SKM-1 treated with dmso at 0.1 percent for 144 hours (cell line): ENCODE measurements around the gene WFIKKN2.

Experiments used
- DNase-seq: peaks from one replicate; lab custom pipeline; 2025; ENCODE audit not compliant: unreplicated experiment; lab: John Stamatoyannopoulos, UW

WFIKKN2 gene

DNA sequence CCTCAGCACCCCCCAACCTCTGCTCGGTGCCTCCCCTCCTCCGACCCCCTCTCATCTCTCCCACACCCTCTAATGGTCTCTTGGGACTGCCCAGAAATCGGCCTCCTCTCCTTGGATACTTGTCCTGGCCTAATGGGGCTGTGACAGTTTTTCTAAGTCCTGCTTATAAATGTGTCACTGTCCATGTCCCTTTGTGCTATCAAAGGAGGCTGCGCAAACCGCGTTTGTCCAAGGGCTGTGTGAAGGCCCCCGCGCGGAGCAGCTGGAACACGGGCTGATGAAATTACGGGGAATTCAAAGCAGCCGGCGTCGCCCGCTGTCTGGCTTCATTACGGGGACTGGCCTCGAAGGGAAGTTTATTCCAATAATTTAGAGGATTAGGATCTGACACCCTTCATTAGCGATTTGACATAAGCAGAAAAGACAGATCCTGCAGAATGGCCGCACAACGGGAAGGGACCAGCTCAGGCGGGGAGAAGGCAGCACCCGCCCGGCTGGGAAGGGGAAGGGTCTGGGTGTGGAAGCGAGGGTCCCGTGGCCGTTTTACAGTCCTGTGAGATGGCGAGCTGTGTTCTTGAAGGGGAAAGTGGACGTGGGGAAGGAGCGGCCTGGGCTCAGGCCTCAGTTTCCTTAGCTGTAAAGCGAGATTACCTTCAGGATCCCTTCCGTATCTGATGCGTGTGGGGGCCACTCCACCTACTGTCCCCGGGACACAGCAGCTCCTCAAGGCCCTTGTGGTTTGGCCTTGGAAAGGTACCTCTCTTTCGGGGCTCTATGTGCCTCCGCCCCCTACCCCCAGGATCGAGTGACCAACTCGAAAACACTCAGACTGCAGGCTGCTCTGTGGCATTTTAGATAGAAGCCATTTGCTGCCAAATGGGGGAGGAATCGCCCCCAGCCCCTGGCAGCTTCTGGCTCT, 1.6 kb upstream of the WFIKKN2 start:
- DNase-seq = no peak

DNA sequence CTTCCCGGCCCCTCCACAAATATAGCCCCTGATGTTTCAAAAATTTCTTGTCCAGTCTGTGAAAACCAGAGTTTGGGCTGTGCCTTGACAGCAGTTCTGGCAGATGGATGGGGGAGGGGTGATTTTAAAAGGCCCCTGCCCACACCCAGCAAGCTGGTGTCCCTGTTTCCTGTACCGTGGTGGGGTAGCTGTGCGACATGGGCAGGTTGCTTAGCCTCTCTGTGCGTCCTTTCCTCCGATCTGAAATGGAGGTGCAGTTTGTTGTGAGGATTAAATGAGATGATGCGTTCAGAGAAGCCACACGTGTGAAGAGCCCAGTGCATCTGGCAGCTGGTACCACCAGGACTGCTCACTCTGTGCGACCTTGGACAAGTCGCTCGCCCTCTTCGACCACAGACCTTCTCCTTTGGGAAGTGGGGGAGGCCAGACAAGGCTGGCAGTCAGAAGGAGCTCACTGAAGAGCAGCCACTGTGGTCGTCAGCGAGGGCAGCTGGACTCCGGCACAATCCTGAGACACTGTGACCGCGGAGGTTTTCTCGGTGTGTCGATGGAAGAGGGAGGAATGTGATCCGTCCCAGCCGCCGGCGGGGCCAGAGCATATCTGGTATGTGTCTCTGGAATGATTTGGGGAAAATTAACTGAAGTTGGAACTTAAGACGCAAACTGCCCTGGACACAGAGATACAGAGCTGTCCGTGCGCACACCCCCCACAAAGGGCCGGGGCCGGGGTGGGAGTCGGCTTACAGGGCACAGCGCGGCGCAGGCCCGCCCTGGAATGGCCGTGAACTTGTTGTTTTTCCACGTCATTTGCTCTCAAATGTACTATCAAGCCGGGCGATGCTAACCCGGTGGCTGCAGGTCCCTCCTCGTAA, 721 bp upstream of the WFIKKN2 start:
- no peak for DNase-seq

DNA sequence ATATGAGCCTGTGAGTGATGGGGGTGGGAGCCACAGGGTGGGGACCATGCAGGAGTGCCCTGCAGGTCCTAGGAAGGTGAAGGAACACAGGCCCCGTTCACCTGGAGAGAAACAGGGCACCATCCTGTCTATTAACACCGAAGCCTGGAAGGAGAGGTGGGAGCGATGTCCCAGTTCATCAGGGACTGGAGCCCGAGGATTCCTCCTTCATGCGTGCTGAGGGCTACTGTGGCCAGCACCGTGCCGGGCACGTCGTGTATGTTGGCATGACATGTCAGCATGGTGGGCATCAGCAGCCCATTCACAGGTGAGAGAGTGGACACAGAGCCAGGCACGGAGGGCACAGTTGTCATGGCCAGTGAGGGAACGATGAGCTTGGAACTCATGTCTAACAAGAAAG, 1.4 kb downstream of the WFIKKN2 start:
- no peak for DNase-seq

DNA sequence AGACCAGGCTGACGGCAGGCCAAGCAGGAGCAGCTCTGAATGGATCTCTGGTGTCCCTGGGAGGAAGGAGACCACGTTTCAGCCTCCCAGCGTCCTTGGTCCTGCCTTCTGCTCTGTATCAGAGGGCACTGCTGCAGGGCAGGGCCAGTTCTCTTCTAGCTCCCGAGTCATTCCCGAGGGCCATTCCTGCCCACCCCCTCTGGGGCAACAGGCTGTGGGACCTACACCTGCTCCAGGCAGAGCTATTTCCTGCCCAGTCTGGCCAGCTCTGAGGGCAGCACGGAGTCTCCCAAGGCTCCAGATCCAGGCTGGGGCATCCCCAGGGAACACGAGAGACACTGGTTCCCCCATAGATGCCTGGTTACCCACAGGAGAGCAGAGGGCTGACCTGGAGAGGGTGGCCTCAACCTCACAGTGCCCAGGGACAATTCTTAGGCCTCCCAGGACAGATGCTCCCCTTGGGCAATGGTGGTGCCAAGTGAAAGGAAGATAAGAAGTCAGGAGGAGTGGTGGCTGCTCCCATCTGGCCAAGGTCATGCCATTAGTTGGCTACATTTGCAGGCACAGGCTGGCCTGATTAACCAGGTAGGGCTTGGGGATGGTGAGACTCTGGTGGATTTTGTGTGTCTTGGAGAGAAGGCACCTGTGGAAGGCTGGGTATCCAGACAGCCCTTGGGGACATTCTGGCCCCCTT, 2.0 kb downstream of the WFIKKN2 start:
- no peak for DNase-seq

DNA sequence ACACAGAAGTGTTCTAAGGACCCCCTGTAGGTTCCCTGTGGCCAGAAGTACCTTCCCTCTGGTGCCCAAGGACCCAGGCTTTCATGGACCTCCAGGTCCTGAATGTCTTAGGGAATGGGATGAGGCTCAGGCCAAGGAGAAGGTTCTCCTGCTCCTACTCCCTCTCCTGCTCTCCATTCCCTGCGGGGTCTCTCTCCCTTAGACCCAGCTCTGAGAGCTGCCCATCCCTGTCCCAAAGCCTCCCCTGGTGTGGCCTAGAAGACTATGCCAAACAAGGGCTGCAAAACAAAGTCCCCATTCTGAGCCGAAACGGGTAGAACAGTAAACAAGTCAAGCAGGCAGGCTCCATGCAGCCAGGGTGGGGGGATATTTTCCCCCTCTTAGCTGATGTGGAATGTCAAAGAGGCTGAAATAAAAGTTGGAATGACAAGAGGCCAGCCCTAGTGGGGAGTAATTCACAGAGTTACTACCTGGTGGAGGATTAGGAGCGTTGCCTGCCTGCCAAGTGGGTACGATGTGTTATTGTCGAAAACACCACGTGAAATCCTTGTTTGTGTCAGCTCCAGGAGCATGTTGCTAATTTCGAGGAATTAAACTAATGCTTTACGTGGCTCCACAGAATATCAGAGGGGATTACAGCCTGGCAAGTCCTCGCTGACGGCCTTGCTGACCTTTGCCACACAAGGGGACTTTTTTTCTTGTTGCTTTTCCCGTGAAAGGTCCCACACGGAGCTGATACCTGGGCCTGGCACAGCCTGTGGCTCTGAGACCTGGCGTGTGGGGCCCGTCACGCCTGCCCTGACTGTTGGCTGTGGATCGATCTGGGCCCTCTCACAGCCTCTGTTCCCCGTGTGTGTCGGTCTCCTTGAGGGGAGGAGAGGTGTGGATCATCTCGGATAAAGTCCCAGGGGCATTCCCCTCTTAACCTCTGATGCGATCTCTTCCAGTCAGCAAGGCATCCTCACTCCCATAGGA, 2.9 kb downstream of the WFIKKN2 start:
- DNase-seq = no peak

DNA sequence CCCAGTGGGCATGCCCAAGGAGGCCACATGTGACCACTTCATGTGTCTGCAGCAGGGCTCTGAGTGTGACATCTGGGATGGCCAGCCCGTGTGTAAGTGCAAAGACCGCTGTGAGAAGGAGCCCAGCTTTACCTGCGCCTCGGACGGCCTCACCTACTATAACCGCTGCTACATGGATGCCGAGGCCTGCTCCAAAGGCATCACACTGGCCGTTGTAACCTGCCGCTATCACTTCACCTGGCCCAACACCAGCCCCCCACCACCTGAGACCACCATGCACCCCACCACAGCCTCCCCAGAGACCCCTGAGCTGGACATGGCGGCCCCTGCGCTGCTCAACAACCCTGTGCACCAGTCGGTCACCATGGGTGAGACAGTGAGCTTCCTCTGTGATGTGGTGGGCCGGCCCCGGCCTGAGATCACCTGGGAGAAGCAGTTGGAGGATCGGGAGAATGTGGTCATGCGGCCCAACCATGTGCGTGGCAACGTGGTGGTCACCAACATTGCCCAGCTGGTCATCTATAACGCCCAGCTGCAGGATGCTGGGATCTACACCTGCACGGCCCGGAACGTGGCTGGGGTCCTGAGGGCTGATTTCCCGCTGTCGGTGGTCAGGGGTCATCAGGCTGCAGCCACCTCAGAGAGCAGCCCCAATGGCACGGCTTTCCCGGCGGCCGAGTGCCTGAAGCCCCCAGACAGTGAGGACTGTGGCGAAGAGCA, 4.4 kb downstream of the WFIKKN2 start:
- DNase-seq = no peak

DNA sequence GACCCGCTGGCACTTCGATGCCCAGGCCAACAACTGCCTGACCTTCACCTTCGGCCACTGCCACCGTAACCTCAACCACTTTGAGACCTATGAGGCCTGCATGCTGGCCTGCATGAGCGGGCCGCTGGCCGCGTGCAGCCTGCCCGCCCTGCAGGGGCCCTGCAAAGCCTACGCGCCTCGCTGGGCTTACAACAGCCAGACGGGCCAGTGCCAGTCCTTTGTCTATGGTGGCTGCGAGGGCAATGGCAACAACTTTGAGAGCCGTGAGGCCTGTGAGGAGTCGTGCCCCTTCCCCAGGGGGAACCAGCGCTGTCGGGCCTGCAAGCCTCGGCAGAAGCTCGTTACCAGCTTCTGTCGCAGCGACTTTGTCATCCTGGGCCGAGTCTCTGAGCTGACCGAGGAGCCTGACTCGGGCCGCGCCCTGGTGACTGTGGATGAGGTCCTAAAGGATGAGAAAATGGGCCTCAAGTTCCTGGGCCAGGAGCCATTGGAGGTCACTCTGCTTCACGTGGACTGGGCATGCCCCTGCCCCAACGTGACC, 5.0 kb downstream of the WFIKKN2 start:
- no peak for DNase-seq

DNA sequence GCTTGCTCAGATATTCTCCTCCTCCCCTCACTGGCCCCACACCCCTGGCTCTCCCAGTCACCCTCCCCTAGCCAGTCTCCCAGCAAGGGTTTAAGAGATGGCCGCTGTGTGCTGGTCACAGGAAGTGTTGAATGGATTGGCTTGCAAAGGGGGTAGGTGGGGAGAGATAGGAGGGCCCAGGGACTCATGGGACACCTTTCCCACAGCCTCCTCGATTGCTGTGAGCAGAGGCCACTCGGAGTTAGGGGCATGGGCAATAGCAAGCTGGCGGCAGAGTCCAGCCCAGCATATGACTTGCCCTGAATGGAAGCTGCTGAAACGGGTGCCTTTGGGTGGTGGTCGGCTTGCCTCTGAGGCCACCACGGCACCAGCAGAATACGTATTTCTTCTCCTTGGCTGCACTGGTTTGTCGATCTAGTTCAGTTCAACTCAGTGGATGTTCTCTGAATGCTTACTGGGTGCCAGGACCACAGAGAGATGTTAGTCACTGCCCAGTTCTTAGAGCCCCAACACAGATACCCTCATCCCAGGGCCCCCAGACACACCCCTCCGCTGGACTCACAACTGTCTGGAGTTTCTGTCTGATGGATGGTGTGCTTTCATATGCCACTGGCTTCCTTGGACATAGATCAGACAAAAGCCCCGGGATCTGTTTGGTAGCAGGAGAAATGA, 6.0 kb downstream of the WFIKKN2 start:
- DNase-seq = no peak

DNA sequence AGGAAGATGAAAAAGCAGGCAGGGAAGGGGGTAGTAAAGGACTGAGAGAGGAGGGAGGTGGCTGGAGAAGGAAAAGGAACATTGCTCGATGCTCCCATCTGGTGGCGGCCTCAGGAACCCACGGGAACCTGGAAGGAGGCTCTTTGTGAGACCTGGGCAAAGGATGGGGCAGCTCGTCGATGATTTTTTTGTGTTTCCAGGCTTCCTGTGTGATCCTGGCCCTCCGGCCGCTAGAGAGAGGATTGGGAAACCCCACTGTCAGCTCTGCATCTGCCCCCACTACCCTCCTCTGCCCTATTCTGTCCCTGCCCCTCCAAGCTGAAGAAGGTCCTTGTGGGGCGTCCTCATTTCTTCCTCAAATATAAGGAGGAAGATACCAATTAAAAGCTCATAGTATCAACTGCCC, 6.6 kb downstream of the WFIKKN2 start:
- peak; percentile 51 for DNase-seq

DNA sequence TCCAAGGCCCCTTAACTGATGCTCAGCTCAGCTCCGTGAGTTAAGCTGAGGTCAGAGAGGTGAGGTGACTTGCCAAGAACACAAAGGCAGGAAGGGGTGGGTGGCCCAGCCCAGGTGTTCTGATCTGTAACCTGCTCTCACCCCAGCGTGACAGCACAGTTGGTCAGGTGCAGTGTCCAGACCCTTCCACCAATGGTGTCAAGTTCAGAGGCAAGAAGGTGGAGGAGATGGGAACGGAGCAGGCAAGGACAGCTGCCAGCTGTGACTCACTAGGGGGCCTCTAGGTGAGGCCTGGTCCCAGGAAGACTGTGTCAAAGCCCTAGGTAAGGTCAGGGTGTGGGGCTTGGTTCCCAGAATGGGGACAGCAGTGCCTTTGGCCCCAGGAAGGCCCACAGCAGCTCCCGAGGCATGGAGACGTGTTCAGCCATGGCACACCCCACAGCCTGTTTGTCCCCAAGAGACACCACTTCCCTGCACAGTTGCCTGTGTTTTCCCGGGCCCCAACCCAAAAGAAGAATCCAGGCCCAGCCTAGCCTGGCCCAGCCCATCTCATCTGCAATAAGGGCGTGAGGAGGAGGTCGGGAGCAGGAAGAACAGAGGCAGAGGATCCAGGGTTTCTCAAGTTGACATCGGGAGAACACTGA, 7.2 kb downstream of the WFIKKN2 start:
- DNase-seq = no peak

DNA sequence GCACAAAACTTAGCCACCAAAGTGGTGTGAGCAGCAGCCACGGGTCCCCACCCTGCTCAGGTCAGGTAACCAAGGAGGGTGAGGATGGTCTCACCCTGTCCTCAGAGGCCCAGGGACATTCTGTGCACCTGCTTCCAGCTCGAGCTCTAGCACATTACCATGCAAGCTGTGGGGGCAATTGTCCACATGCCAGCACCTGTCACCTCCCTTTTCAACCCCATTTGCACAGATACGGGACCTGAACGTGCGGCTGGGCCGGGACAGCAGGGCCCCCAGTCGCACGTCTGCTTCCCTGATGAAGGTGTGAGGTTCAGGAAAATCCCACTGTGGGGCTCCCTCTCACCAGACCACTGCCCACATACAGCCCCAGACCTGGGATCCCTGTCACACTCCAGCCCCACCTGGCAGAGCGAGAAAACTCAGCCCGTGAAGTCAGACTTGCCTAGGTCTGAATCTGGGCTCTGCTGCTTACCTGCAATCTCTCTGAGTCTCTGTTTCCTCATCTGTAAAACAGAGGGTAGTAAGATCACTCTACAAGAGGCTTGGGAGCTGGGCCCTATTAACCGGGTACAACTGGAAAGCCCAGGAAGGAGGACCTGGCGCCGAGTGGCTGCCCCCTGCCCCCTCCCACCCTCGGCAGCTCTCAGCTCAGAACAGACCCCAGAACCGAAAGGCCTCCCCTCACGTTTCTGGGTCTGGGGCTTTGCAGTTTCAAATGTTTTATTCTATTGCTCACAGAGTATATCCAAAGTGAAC, 7.9 kb downstream of the WFIKKN2 start:
- no peak for DNase-seq

DNA sequence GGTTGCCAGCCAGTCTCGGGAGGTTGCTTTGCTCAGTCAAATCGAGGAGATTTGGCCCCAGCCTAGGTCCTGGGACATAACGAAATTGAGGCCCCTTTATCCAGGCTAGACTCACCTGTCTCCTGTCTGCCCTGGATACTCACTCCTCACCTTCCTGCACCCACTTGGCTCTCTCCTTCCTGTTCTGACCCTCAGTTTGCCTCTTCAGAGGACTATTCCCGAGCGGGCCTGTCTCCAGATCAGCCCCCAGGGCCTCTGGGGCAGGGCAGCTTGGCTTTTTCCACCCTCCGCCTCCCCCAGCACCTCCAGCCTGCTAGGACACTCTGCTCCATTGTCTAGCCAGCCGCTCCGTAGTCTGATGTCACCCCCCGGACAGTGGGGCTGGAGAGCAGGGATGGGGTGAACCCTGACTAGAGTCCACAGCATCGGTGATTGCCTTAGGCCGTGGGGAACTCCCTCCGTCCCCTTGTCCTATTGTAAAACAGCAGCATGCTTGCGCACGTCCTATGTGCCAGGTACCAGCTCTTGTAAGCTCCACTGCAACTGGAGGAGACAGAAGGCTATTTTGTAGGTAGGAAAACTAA, 8.8 kb downstream of the WFIKKN2 start:
- DNase-seq = no peak

DNA sequence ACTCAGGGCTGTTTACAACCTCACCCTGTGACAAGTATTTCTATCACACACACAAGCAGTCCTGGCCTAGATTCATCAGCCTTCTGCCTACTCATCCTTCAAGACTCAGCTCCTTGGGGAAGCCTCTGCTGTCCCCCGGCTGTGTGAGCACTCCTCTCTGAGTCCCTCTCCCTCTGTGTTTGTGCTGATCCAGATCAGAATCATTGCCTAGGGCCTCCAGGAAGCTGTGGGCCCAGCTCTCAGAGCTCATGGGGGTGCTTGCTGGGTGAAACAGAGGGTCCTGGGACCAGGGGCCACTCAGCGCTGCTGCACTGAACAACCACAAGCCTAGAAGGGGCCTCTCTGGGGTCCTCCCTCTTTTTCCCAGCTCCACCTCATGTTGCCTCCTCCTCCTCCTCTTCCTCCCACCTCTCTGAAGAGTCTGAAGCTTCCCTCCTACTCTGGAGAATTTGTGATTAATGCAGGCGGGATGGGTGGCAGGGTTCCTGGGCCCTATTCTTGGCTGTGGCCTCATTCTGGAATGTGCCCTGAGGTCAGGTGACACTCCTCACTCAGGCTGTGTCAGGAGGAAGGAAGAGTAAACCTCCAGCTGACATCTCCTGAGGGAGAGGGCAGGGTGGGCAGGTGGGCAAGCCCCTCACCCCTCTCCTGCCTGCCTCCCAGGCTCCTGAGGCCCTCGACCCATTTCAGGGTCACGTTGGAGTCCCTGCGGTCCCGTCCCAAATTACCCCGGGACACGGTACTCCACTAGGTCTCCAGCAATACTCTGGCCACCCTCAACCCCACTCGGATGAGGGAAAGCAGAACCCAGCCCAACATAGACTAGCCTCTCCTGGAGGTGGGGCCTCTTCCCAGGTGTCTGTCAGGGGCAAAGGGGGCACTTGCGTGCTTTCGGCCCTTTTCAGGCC, 10.1 kb downstream of the WFIKKN2 start:
- DNase-seq = no peak

DNA sequence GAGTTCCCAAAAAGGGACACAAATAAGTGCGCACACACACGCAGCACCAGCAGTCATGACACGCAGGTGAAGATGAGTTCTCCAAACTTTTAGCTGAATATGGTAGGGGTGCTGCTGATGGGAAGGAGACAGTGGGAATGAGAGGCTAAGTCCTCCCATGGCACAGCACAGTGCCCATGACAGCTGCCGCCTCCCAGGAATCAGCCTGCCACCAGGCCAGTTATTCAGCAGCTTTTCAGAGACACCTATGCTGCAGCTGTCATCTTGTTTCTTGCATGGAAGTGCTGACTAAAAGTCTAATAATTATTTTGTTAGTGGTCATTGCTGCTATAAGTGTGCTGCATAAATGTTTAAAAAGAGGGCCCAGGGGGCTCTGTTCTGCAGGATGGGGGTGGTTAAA, 12.2 kb downstream of the WFIKKN2 start:
- DNase-seq = no peak

DNA sequence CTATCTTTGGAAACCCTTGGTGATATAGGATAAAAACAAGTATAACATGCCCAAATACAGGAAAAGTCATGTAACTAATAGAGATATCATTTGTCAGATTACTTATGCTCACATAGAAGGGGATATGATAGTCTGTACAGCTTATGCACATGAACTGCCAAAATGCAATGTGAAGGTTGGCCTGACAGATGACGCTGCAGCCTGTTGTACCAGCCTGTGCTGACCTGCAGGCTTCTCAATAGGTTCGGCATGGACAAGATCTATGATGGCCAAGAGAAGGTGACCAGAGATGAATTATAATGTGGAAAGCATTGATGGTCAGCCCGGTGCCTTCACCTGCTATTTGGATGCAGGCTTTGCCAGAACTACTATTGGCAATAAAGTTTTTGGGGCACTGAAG, 12.7 kb downstream of the WFIKKN2 start:
- no peak for DNase-seq

DNA sequence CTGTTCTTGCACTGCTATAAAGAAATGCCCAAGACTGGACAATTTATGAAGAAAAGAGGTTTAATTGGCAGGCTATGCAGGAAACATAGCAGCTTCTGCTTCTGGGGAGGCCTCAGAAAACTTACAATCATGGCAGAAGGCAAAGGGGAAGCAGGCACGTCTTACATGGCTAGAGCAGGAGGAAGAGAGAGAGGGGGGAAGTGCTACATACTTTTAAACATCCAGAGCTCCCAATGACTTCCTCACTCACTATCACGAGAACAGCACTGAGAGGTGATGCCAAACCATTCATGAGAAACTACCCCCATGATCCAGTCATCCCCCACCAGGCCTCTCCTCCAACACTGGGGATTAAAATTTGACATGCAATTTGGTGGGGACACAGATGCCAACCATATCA, 13.3 kb downstream of the WFIKKN2 start:
- peak; percentile 33 for DNase-seq
